Hepatocyte (in vitro differentiated cells): ENCODE results near the gene EDN1.

ENCODE experiments used
- CTCF ChIP-seq: fragments of 200-600 bp; sonication (generic); IDR thresholded peaks from 2 replicates; pipeline ENCODE4 v1.5.1; 2016; ENCODE audit warnings: antibody characterized with exemption, mild to moderate bottlenecking; ENCODE audit not compliant: poor library complexity
- EZH2phosphoT487 ChIP-seq: fragments of 200-600 bp; sonication (generic); IDR thresholded peaks from one replicate; pipeline ENCODE4 v1.6.1; 2018; ENCODE audit warnings: antibody characterized with exemption, mild to moderate bottlenecking, low read depth, moderate library complexity; ENCODE audit not compliant: unreplicated experiment, severe bottlenecking

GRCh38 chr6:12331951-12332749 is 42.0 kb downstream of the EDN1 start:
- TF ChIP-seq CTCF (no peak), EZH2phosphoT487 (peak; percentile 88)
